Cardiac fibroblast (primary cell): Measurements from ENCODE around the gene OR51M1.
"Not testable (repeated sequence)": the region's sequence is repeated elsewhere in the genome, so short reads cannot be mapped to it uniquely, and the experiment has no call there.

Source experiments
- DNase-seq, 2 donors: peaks; one replicate each; pipeline versions ENCODE4 v3.0.0 to v3.0.0-alpha.2; 2010; ENCODE audit warnings: low read depth in 2 of 2
- H3K4me3 ChIP-seq, 2 donors: replicated peaks in 1 of 2; 1 replicate in 1 of 2; 2 replicates in 1 of 2; pipeline ENCODE4 v1.5.1; 2011; ENCODE audit warnings: low read depth in 2 of 2, low read length in 2 of 2, mild to moderate bottlenecking in 2 of 2, moderate library complexity in 1 of 2
- CTCF ChIP-seq: IDR thresholded peaks from one replicate; pipeline ENCODE4 v1.5.1; 2011; ENCODE audit warnings: low read depth, mild to moderate bottlenecking, low read length, inconsistent platforms

Gene OR51M1

GRCh38 chr11:5348551-5349194, 34.9 kb upstream of the OR51M1 start:
- TF ChIP-seq CTCF, result no peak
- no peak for DNase-seq
- no peak overlapping the region for H3K4me3 ChIP-seq

GRCh38 chr11:5349550-5349949, 34.1 kb upstream of the OR51M1 start:
- DNase-seq, result no peak
- TF ChIP-seq CTCF, result no peak
- no peak overlapping the region for H3K4me3 ChIP-seq

- H3K4me3 ChIP-seq, result no peak within 1 kb of the TSS
- no peak for DNase-seq
- no peak for TF ChIP-seq CTCF
Measured at GRCh38 chr11:5351208-5351607, 32.4 kb upstream of the OR51M1 start, which contains the start of gene OR51B6. TSS of gene OR51B6 (plus strand) at chr11:5351508. CDS start at chr11:5351508, 0 bp downstream.

- DNase-seq, H3K4me3 ChIP-seq: not testable (repeated sequence)
Measured at GRCh38 chr11:5356031-5356430, 27.6 kb upstream of the OR51M1 start.

- no peak for TF ChIP-seq CTCF
- no peak overlapping the region for H3K4me3 ChIP-seq
- DNase-seq, result peak in 1 of 2 donors; percentile 9
Measured at GRCh38 chr11:5362017-5362625, 21.5 kb upstream of the OR51M1 start.

- TF ChIP-seq CTCF, result no peak
- DNase-seq, result no peak
- no peak overlapping the region for H3K4me3 ChIP-seq
Measured at GRCh38 chr11:5363679-5364078, 19.9 kb upstream of the OR51M1 start.

- peak; percentile 65 to 90 for DNase-seq
- no peak for TF ChIP-seq CTCF
- H3K4me3 ChIP-seq, result no peak overlapping the region
Measured at GRCh38 chr11:5364214-5364613, 19.4 kb upstream of the OR51M1 start.
